ENCODE data around the gene SEMA3D. TPM values are rescaled to one million over a fixed set of nuclear protein-coding genes. Genes with fewer than 3 reads are reported as not detected.
A peak's percentile ranks its signal among the peaks of the same experiment; 100 is the strongest.

The SEMA3D gene
- total and polyA plus RNA-seq, 4 donors: 0.53 to 49.0 (median 2.6) TPM

- 20 to 24% methylated on average over 1 of the region's 1 CpG for WGBS, 2 donors
- peaks cover 0 to 18% (median 6%) of the 10 kb centered on the region in 5 donors for H3K4me1 ChIP-seq (ENCODE audit: control insufficient read depth in 5 of 5, insufficient read depth in 5 of 5, low read length in 5 of 5)
- H3K4me3 ChIP-seq: no peak overlapping the region
- TF ChIP-seq, protein P1, sequence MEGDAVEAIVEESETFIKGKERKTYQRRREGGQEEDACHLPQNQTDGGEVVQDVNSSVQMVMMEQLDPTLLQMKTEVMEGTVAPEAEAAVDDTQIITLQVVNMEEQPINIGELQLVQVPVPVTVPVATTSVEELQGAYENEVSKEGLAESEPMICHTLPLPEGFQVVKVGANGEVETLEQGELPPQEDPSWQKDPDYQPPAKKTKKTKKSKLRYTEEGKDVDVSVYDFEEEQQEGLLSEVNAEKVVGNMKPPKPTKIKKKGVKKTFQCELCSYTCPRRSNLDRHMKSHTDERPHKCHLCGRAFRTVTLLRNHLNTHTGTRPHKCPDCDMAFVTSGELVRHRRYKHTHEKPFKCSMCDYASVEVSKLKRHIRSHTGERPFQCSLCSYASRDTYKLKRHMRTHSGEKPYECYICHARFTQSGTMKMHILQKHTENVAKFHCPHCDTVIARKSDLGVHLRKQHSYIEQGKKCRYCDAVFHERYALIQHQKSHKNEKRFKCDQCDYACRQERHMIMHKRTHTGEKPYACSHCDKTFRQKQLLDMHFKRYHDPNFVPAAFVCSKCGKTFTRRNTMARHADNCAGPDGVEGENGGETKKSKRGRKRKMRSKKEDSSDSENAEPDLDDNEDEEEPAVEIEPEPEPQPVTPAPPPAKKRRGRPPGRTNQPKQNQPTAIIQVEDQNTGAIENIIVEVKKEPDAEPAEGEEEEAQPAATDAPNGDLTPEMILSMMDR (IDR thresholded peaks at IDR 0.05; ENCODE audit: control extremely low read depth, extremely low read depth): no peak
- H3K27ac ChIP-seq (ENCODE audit: low read depth in 1 of 2, low read length in 1 of 2): no peak overlapping the region
- no peaks in the 10 kb centered on the region for H3K27me3 ChIP-seq (ENCODE audit: control insufficient read depth in 3 of 3, insufficient read depth in 3 of 3, low read length in 2 of 3)
- ATAC-seq (ENCODE audit: insufficient read depth, low FRiP score) (no peak), DNase-seq (peak in 2 of 3 donors; percentile 47 to 63)
- H3K36me3 ChIP-seq (ENCODE audit: control insufficient read depth in 4 of 4, insufficient read depth in 4 of 4, low read length in 4 of 4): peaks cover 0 to 2% (median 0%) of the 10 kb centered on the region in 4 donors
- no peaks in the 10 kb centered on the region for H3K9me3 ChIP-seq (ENCODE audit: control insufficient read depth in 4 of 4, insufficient read depth in 3 of 4, low read length in 3 of 4)
- no peak overlapping the region for H3K9ac ChIP-seq (ENCODE audit: insufficient read depth in 1 of 2, low read length in 2 of 2)
Measured at GRCh38 chr7:85191383-85191782, 4.5 kb upstream of the SEMA3D start.

DNA sequence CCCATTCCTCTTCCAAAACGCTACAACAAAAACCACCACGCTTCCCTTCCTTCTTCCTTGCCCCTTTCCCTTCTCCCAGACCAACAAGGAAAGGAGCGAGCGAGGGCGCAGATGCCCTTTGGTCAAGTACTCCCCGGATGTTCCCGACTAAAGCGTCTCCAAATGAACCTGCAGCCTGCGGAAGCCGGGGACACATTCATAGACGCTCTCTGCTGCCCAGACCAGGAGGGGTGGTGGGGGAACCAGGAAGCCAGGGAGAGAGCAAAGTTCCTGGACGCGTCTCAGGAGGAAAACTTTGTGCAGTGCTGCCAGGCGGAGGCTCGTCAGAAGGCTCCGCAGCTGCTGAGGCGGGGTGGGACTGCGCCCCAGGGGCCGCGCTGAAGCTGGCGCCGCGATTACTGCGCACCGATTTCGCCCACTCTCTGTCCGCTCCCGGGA, 754 bp downstream of the SEMA3D start:
- peak overlapping the region; percentile 47 to 87 for H3K9ac ChIP-seq (ENCODE audit: insufficient read depth in 1 of 2, low read length in 2 of 2)
- H3K9me3 ChIP-seq (ENCODE audit: control insufficient read depth in 4 of 4, insufficient read depth in 3 of 4, low read length in 3 of 4): peaks cover 0 to 2% (median 0%) of the 10 kb centered on the region in 4 donors
- 2 to 3% methylated on average over 28 of the region's 28 CpGs for WGBS, 2 donors
- H3K27ac ChIP-seq (ENCODE audit: low read depth in 1 of 2, low read length in 1 of 2): peak overlapping the region in 1 of 2 donors; percentile 35
- H3K4me3 ChIP-seq: peak overlapping the region; percentile 4
- peak; percentile 24 for ATAC-seq (ENCODE audit: insufficient read depth, low FRiP score)
- H3K36me3 ChIP-seq (ENCODE audit: control insufficient read depth in 4 of 4, insufficient read depth in 4 of 4, low read length in 4 of 4): peaks cover 0 to 6% (median 0%) of the 10 kb centered on the region in 4 donors
- H3K27me3 ChIP-seq (ENCODE audit: control insufficient read depth in 3 of 3, insufficient read depth in 3 of 3, low read length in 2 of 3): peaks cover 0 to 5% (median 0%) of the 10 kb centered on the region in 3 donors
- peak; percentile 74 to 83 (median 80) for DNase-seq
- TF ChIP-seq, protein P1 (IDR thresholded peaks at IDR 0.05; ENCODE audit: control extremely low read depth, extremely low read depth): no peak
- peaks cover 0 to 25% (median 0%) of the 10 kb centered on the region in 5 donors for H3K4me1 ChIP-seq (ENCODE audit: control insufficient read depth in 5 of 5, insufficient read depth in 5 of 5, low read length in 5 of 5)

- peak overlapping the region; percentile 47 to 87 for H3K9ac ChIP-seq (ENCODE audit: insufficient read depth in 1 of 2, low read length in 2 of 2)
- peak overlapping the region in 1 of 2 donors; percentile 7 for H3K27ac ChIP-seq (ENCODE audit: low read depth in 1 of 2, low read length in 1 of 2)
- peaks cover 0 to 22% (median 0%) of the 10 kb centered on the region in 5 donors for H3K4me1 ChIP-seq (ENCODE audit: control insufficient read depth in 5 of 5, insufficient read depth in 5 of 5, low read length in 5 of 5)
- H3K36me3 ChIP-seq (ENCODE audit: control insufficient read depth in 4 of 4, insufficient read depth in 4 of 4, low read length in 4 of 4): peaks cover 0 to 6% (median 0%) of the 10 kb centered on the region in 4 donors
- H3K27me3 ChIP-seq (ENCODE audit: control insufficient read depth in 3 of 3, insufficient read depth in 3 of 3, low read length in 2 of 3): peaks cover 0 to 5% (median 0%) of the 10 kb centered on the region in 3 donors
- peaks cover 0 to 2% (median 0%) of the 10 kb centered on the region in 4 donors for H3K9me3 ChIP-seq (ENCODE audit: control insufficient read depth in 4 of 4, insufficient read depth in 3 of 4, low read length in 3 of 4)
- 0 to 2% methylated on average over 39 of the region's 39 CpGs for WGBS, 2 donors
- peak; percentile 43 for ATAC-seq (ENCODE audit: insufficient read depth, low FRiP score)
- H3K4me3 ChIP-seq: no peak overlapping the region
- peak; percentile 88 to 94 (median 93) for DNase-seq
- TF ChIP-seq, protein P1 (IDR thresholded peaks at IDR 0.05; ENCODE audit: control extremely low read depth, extremely low read depth): no peak
Measured at GRCh38 chr7:85185424-85186082, 1.3 kb downstream of the SEMA3D start.
